LNCaP clone FGC (cell line): Measurements from ENCODE around the gene H2BK1.

Experiments
- DNase-seq: peaks from one replicate; pipeline ENCODE4 v3.0.0-alpha.2; 2011; ENCODE audit warnings: low read depth
- H3K4me3 ChIP-seq: 2 replicates; pipeline ENCODE4 v1.5.1; 2011; ENCODE audit warnings: mild to moderate bottlenecking, low read depth, low read length, control low read depth
- TF ChIP-seq, protein P1 (sequence below): IDR thresholded peaks from 2 replicates; pipeline ENCODE4 v1.5.1; 2012; ENCODE audit warnings: mild to moderate bottlenecking; ENCODE audit not compliant: control insufficient read depth, insufficient read depth; ENCODE audit errors: extremely low read depth

Gene H2BK1

DNA sequence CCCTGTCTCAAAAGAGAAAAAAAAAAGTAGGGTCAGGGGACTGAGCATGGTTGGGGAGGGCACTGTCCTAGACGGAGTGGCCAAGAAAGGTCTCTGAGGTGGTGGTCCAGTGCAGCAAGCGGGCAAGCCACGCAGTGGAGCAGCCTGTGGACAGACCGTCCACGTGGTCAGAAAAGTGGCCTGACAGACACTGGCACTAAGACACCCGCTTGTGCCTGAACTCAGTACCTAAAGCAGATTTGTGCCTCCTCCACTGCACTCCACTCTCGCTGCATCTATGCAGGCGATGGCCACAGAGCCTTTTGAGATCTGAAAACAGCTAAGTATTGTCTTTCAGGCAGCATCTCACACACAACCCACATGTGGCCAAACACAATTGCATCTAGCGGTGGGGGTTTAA lies 32.1 kb downstream of the H2BK1 start:
- TF ChIP-seq, protein P1, sequence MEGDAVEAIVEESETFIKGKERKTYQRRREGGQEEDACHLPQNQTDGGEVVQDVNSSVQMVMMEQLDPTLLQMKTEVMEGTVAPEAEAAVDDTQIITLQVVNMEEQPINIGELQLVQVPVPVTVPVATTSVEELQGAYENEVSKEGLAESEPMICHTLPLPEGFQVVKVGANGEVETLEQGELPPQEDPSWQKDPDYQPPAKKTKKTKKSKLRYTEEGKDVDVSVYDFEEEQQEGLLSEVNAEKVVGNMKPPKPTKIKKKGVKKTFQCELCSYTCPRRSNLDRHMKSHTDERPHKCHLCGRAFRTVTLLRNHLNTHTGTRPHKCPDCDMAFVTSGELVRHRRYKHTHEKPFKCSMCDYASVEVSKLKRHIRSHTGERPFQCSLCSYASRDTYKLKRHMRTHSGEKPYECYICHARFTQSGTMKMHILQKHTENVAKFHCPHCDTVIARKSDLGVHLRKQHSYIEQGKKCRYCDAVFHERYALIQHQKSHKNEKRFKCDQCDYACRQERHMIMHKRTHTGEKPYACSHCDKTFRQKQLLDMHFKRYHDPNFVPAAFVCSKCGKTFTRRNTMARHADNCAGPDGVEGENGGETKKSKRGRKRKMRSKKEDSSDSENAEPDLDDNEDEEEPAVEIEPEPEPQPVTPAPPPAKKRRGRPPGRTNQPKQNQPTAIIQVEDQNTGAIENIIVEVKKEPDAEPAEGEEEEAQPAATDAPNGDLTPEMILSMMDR, result no peak

DNA sequence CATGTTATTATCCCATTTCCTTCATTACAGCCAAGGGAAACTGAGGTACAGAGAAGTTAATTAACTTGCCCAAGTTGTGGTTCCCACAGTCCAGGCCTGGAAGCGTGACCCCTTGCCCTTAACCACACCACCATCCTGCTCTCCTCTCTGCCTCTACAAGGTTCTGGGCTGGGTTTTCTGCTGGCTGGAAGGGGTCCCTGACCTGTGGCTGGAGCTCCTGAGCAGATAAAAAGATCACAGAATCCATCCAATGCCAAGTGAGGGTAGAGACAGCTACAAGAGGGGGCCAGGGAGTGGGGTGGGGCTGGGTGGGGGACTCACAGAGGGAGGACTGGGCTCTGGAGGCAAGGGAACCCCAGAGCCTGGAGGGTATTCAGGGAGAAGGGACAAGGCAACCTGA lies 33.0 kb downstream of the H2BK1 start:
- H3K4me3 ChIP-seq, result no peak overlapping the region
- TF ChIP-seq, protein P1, result no peak
- no peak for DNase-seq

More for the DNA sequence above, 32.1 kb downstream of the H2BK1 start:
- H3K4me3 ChIP-seq, result no peak overlapping the region
- no peak for DNase-seq

DNA sequence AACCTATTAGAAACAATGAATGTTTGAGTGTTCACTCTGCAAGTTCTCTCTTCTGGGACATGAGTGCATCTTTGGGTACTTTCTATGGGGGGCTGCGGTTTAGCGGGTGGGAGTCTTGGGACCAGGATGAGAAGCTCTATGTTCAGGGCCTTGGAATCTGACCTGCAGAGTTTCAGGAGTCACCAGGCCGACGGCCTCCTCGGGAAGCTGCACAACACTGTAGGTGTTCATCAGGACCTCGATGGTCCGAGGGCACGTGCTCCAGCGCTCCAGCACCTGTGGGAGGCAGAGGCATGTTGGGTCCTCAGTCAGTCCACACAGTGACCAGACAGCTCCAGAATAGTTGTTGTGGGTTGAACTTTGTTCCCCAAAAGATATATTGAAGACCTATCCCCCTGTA lies 33.9 kb downstream of the H2BK1 start:
- TF ChIP-seq, protein P1, result no peak
- H3K4me3 ChIP-seq, result no peak overlapping the region
- no peak for DNase-seq

DNA sequence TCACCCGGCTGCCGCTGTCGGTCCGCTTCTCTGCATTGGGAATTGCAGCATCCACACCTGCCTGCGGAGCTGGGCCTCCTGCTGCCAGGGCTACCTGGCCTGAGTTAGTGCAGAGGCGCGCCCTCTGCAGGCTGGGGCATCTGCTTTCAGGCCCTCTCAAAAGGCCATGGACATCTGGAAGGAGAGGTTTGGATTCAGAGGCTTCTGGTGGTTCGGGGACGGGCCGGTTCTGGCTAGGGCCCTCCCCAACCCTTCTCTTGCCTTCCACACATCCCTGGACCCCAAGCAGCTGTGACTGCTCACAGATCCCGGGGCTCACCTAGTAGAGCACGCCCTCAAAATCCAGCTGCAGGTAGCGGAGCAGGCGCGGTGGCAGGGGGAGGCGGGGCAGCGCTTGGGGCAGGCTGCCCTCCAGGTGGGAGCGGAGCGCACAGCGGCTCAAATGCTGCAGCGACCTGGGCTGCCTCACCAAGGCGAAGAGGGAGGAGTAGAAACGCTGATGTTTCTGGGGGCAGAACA lies 34.4 kb downstream of the H2BK1 start:
- TF ChIP-seq, protein P1, result peak; percentile 2; the same call in 1 of the 2 replicates
- no peak overlapping the region for H3K4me3 ChIP-seq
- DNase-seq, result no peak

DNA sequence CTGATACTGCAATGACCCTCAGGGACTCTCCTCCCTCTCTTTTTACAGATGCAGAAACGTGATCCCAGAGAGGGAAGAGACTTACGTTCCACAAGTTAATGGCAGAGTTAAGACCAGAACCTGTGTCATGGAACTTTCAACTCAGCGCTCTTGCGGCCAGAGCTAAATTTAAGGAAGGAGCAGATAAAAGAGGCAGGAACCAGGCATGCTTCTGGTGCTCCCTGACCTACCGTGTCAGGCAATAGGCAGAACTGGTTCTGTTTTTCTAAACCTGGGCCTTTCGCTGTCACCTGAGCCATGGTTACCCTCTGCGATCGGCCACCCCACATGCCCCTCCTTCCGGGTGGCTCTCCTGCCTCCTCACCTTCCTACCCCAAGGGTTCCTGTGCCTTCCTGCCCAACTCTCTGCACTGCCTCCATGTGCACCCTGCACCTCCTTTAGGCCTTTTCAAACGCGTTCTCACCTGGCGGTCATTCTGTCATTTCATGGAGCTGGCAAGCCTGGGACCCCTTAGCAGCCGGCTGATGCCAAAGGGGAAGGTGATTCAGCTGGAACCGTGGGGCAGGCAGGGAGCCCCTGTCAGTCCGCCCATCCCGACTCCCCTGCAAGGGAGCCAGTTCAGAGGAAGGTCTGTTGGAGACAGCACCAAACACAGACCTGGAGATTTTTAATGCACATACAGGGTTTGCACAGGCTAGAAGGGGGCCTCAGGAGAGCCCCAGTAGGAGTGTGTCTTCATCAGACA lies 35.1 kb downstream of the H2BK1 start:
- TF ChIP-seq, protein P1, result no peak
- DNase-seq, result no peak
- no peak overlapping the region for H3K4me3 ChIP-seq

DNA sequence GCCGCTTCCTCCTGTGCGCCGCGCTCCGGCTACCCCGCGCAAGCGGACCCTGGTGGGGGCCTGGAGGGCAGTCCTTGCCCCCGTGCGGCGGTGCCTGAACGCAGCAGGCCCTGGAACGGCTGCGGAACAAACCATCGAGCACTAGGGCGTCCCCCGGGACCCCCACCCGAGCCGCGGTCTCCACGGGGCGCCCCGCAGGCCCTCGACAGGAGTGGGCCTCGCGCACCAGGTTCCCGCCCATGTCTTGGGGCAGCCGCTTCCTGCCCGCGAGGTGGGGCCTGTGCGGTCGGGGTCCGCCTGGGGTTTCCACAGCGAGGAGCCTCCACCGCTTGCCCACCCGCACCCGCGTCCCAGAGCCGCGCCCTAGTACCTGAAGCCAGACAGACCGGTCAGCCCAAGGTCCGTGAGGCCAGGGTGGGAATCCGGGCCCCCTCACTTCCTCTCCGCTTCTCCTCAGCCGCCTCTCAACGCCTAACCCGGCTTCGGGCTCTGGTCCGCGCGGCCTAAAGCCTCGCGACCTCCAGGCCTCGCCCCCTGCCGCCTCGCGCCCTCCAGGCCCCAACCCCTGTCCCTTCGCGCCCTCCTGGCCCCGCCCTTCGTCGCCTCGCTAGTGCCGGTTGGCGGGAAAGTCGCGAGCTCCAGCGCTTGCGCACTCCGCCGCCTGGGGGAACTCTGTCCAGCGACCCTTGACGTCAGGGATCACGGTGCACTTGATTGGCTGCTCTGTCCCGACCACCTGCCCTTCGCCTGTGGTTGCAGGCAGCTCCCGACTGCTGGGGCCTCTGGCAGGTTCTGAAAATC lies 35.8 kb downstream of the H2BK1 start:
- no peak overlapping the region for H3K4me3 ChIP-seq
- no peak for DNase-seq
- TF ChIP-seq, protein P1, result no peak
